T-cell (primary cell): Measurements from ENCODE around the gene FRG2. TPM values are rescaled to one million over a fixed set of nuclear protein-coding genes. Genes with fewer than 3 reads are reported as not detected.

ENCODE experiments used
- total RNA-seq, 35 experiments: library from RNA in 6 of 35; stranded (reverse) in 6 of 35; fragments of 120-200 nt in 1 of 35; gene quantifications; one replicate each; pipeline versions ENCODE4 v1.2.1 to v1.2.4 and lab custom pipeline; 2013 to 2026

FRG2 gene
- total RNA-seq, 5 donors from 2014 or later (not counting 1 experiment from before 2014, with no cell fraction given) = not detected

Other genes starting within 250 kb of the FRG2 start
- gene FRG1, start 86.4 kb downstream of the FRG2 start, total RNA-seq = 10 to 100 TPM; 42.4 to 52.9 (median 49.1) TPM
- under 1 TPM in 1 of 5 donors, not detected in 4; 0.09 TPM for gene DBET, start 37.2 kb upstream of the FRG2 start, total RNA-seq
- gene DUX4, start 146.5 kb upstream of the FRG2 start, total RNA-seq = not detected